Measurements from ENCODE around the gene TRIM41. TPM values are rescaled to one million over a fixed set of nuclear protein-coding genes. Genes with fewer than 3 reads are reported as not detected.

The TRIM41 gene
- total RNA-seq, 1 experiment from 2014 or later: 57.6 TPM

GRCh38 chr5:181230551-181230950, 7.5 kb downstream of the TRIM41 start:
- no peak overlapping the region for H3K4me3 ChIP-seq
- H3K9me2 ChIP-seq (ENCODE audit: insufficient read depth): no peaks in the 10 kb centered on the region
- H3K4me2 ChIP-seq: no peak overlapping the region
- H3F3A ChIP-seq (ENCODE audit: insufficient read depth, low read depth): peaks cover 38% of the 10 kb centered on the region
- intact Hi-C loops (cut with micrococcal nuclease; ENCODE audit: unreplicated experiment): no loop called here
- H2AFZ ChIP-seq: no peak overlapping the region
- CTCF ChIA-PET: no interaction called here
- POLR2A ChIA-PET (ENCODE audit: unreplicated experiment): no interaction called here
- peaks cover 21% of the 10 kb centered on the region for H3K36me3 ChIP-seq (ENCODE audit: low read depth)
- no peaks in the 10 kb centered on the region for H3K9me3 ChIP-seq (ENCODE audit: insufficient read depth, low read depth)
- peaks cover 6% of the 10 kb centered on the region; the same call in 1 of the 2 replicates for H4K20me1 ChIP-seq (ENCODE audit: insufficient read depth)
- no peak for DNase-seq
- BruUV-seq (replicated peaks): no TSS peak
- peaks cover 25% of the 10 kb centered on the region for H3K79me2 ChIP-seq (ENCODE audit: low read depth)
- H3K4me1 ChIP-seq (replicated peaks; ENCODE audit: insufficient read depth): 0 out of 2 replicates have a peak, but pooled peaks cover 1% of the 10 kb centered on the region
- no peak for TF ChIP-seq EZH2 (IDR thresholded peaks at IDR 0.05; ENCODE audit: low read depth)
- TF ChIP-seq CTCF (conservative IDR thresholded peaks at IDR 0.05): no peak
- H3K27ac ChIP-seq: no peak overlapping the region
- H3K27me3 ChIP-seq (ENCODE audit: insufficient read depth, low read depth): no peaks in the 10 kb centered on the region

- Histone ChIP-seq H3K4me2 (no peak overlapping the region), H2AFZ (no peak overlapping the region), H3K4me3 (no peak overlapping the region), H3K79me2 (ENCODE audit: low read depth) (peaks cover 16% of the 10 kb centered on the region), H3K4me1 (replicated peaks; ENCODE audit: insufficient read depth) (no peaks in the 10 kb centered on the region), H3K27ac (no peak overlapping the region), H3F3A (ENCODE audit: insufficient read depth, low read depth) (peaks cover 47% of the 10 kb centered on the region), H3K36me3 (ENCODE audit: low read depth) (peaks cover 29% of the 10 kb centered on the region), H3K9me3 (ENCODE audit: insufficient read depth, low read depth) (no peaks in the 10 kb centered on the region), H4K20me1 (ENCODE audit: insufficient read depth) (peaks cover 15% of the 10 kb centered on the region; the same call in 1 of the 2 replicates), H3K27me3 (ENCODE audit: insufficient read depth, low read depth) (no peaks in the 10 kb centered on the region), H3K9me2 (ENCODE audit: insufficient read depth) (no peaks in the 10 kb centered on the region)
- no peak for DNase-seq
- CTCF ChIA-PET: no interaction called here
- POLR2A ChIA-PET (ENCODE audit: unreplicated experiment): no interaction called here
- intact Hi-C loops (cut with micrococcal nuclease; ENCODE audit: unreplicated experiment): no loop called here
- TF ChIP-seq CTCF (conservative IDR thresholded peaks at IDR 0.05): no peak
- TF ChIP-seq EZH2 (IDR thresholded peaks at IDR 0.05; ENCODE audit: low read depth): no peak
- no TSS peak for BruUV-seq (replicated peaks)
These were observed 8.4 kb downstream of the TRIM41 start for GRCh38 chr5:181231432-181231831.

GRCh38 chr5:181232593-181232992, 9.5 kb downstream of the TRIM41 start:
- Histone ChIP-seq H3F3A (ENCODE audit: insufficient read depth, low read depth) (peaks cover 58% of the 10 kb centered on the region), H3K36me3 (ENCODE audit: low read depth) (peaks cover 25% of the 10 kb centered on the region), H3K4me1 (replicated peaks; ENCODE audit: insufficient read depth) (no peaks in the 10 kb centered on the region), H2AFZ (no peak overlapping the region), H3K4me3 (no peak overlapping the region), H3K9me2 (ENCODE audit: insufficient read depth) (no peaks in the 10 kb centered on the region), H3K9me3 (ENCODE audit: insufficient read depth, low read depth) (no peaks in the 10 kb centered on the region), H4K20me1 (ENCODE audit: insufficient read depth) (peaks cover 27% of the 10 kb centered on the region), H3K4me2 (no peak overlapping the region), H3K79me2 (ENCODE audit: low read depth) (peaks cover 7% of the 10 kb centered on the region), H3K27me3 (ENCODE audit: insufficient read depth, low read depth) (no peaks in the 10 kb centered on the region), H3K27ac (no peak overlapping the region)
- POLR2A ChIA-PET (ENCODE audit: unreplicated experiment): no interaction called here
- DNase-seq: no peak
- CTCF ChIA-PET: no interaction called here
- intact Hi-C loops (cut with micrococcal nuclease; ENCODE audit: unreplicated experiment): no loop called here
- TF ChIP-seq EZH2 (IDR thresholded peaks at IDR 0.05; ENCODE audit: low read depth) (no peak), CTCF (conservative IDR thresholded peaks at IDR 0.05) (no peak)
- no TSS peak for BruUV-seq (replicated peaks)
